DMS153 treated with DMSO at 0.1 percent for 48 hours (cell line): ENCODE data around the gene CDKL1.

Source experiments
- DNase-seq: peaks from one replicate; lab custom pipeline; 2025; ENCODE audit not compliant: unreplicated experiment; lab: John Stamatoyannopoulos, UW

The CDKL1 gene

GRCh38 chr14:50288146-50288545 lies 108.5 kb downstream of the CDKL1 start:
- DNase-seq, result no peak

- DNase-seq, result no peak
Measured at GRCh38 chr14:50285861-50286260, 110.8 kb downstream of the CDKL1 start.
